HepG2 (cell line): Measurements from ENCODE around the gene GART. TPM values are rescaled to one million over a fixed set of nuclear protein-coding genes. Genes with fewer than 3 reads are reported as not detected.

Experiments used
- CCDC6 ChIP-seq: sonication (generic); formaldehyde crosslinking; IDR thresholded peaks from 2 replicates; pipeline ENCODE4 v1.8.1; 2022; ENCODE audit warnings: mild to moderate bottlenecking, missing genetic modification reagents, moderate library complexity
- HDAC2 ChIP-seq: sonication (generic); formaldehyde crosslinking; IDR thresholded peaks from 2 replicates; pipeline ENCODE4 v1.4.0; 2020; ENCODE audit warnings: missing genetic modification reagents
- HNF4G ChIP-seq, 2 experiments: sonication (generic) in 1 of 2; formaldehyde crosslinking in 1 of 2; IDR thresholded peaks; 2 replicates each; pipeline versions ENCODE4 v1.4.0 to v1.6.1; 2011 to 2020; ENCODE audit warnings: borderline replicate concordance in 2 of 2, low read depth in 2 of 2, mild to moderate bottlenecking in 2 of 2, low read length in 1 of 2, missing genetic modification reagents in 1 of 2, moderate library complexity in 1 of 2
- HOMEZ ChIP-seq: IDR thresholded peaks from 2 replicates; pipeline ENCODE4 v1.6.1; 2016; ENCODE audit warnings: low read depth
- KAT8 ChIP-seq: IDR thresholded peaks from 2 replicates; pipeline ENCODE4 v1.6.1; 2016; ENCODE audit warnings: missing genetic modification reagents, missing compliant biosample characterization
- LCORL ChIP-seq, 2 experiments: fragments of 450-650 bp in 1 of 2; sonication (generic) in 1 of 2; formaldehyde crosslinking in 1 of 2; IDR thresholded peaks; 2 replicates each; pipeline versions ENCODE4 v1.5.0 to v1.6.1; 2017 to 2020; ENCODE audit warnings: antibody characterized with exemption in 1 of 2, missing genetic modification reagents in 1 of 2
- MBD4 ChIP-seq: IDR thresholded peaks from 2 replicates; pipeline ENCODE4 v1.6.1; 2012; ENCODE audit warnings: low read length, inconsistent platforms, borderline replicate concordance
- PHF5A ChIP-seq: IDR thresholded peaks from one replicate; pipeline ENCODE4 v1.6.1; 2018; ENCODE audit warnings: low read depth, missing genetic modification reagents; ENCODE audit not compliant: unreplicated experiment
- SIX4 ChIP-seq: sonication (generic); formaldehyde crosslinking; IDR thresholded peaks from 2 replicates; pipeline ENCODE4 v1.4.0; 2020; ENCODE audit warnings: missing genetic modification reagents
- SOX5 ChIP-seq: IDR thresholded peaks from 2 replicates; pipeline ENCODE4 v1.6.1; 2016; ENCODE audit warnings: borderline replicate concordance
- TARDBP ChIP-seq: sonication (generic); formaldehyde crosslinking; IDR thresholded peaks from 2 replicates; pipeline ENCODE4 v1.8.0; 2022; ENCODE audit warnings: mild to moderate bottlenecking, missing genetic modification reagents
- TGIF2 ChIP-seq: IDR thresholded peaks from 2 replicates; pipeline ENCODE4 v1.6.1; 2016; ENCODE audit warnings: control low read depth, missing compliant biosample characterization
- ZFP1 ChIP-seq: IDR thresholded peaks from 2 replicates; pipeline ENCODE4 v1.6.1; 2016
- ZMYM4 ChIP-seq: sonication (generic); formaldehyde crosslinking; IDR thresholded peaks from 2 replicates; pipeline ENCODE4 v1.8.1; 2023; ENCODE audit warnings: mild to moderate bottlenecking, missing genetic modification reagents
- ZNF124 ChIP-seq: sonication (generic); formaldehyde crosslinking; IDR thresholded peaks from 2 replicates; pipeline ENCODE4 v1.4.0; 2020; ENCODE audit warnings: missing genetic modification reagents
- ZNF646 ChIP-seq: sonication (generic); formaldehyde crosslinking; IDR thresholded peaks from 2 replicates; pipeline ENCODE4 v1.9.0; 2021; ENCODE audit warnings: mild to moderate bottlenecking, missing genetic modification reagents
- polyA plus RNA-seq, 8 experiments: library from polyadenylated mRNA; depleted of rRNA in 3 of 8; stranded (reverse) in 7 of 8; unstranded in 1 of 8; fragments of >200 nt; fragmentation: Illumina TruSeq in 4 of 8; extraction: Trizol in 4 of 8; gene quantifications; 2 replicates each; pipeline versions ENCODE4 v1.2.1 to v1.2.3, GENCODE V29; 2011 to 2016; ENCODE audit warnings: low read depth in 4 of 8, missing spikeins in 1 of 8, mixed read lengths in 1 of 8; ENCODE audit not compliant: insufficient read depth in 1 of 8
- total RNA-seq, 5 experiments: library from RNA; depleted of rRNA; stranded (reverse); fragments of >200 nt; fragmentation: Illumina TruSeq; extraction: Trizol; gene quantifications; 2 replicates each; pipeline ENCODE4 v1.2.3, GENCODE V29; 2016; ENCODE audit warnings: low read depth in 1 of 5
- TF ChIP-seq, protein P1 (sequence below): sonication (generic); formaldehyde crosslinking; IDR thresholded peaks from 2 replicates; pipeline ENCODE4 v1.4.0; 2020; ENCODE audit warnings: missing genetic modification reagents, mild to moderate bottlenecking, borderline replicate concordance
- TF ChIP-seq, protein P2 (sequence below): IDR thresholded peaks from 2 replicates; pipeline ENCODE4 v1.6.1; 2018; ENCODE audit warnings: missing genetic modification reagents, mild to moderate bottlenecking, missing compliant biosample characterization

Gene GART
- total and polyA plus RNA-seq, 2 of the 13 experiments (the other 11 are each of a cell fraction or from before 2014, with no cell fraction given): 17.9 to 109 TPM

GRCh38 chr21:33576741-33577141, 34.8 kb upstream of the GART start (continued):
- TF ChIP-seq ZNF646 (0 out of 2 replicates have a peak, but pooled peaks have one; percentile 34), PHF5A (CRISPR knock-in tag) (peak; percentile 35), ZFP1 (CRISPR knock-in tag) (peak; percentile 90; the same call in 1 of the 2 replicates), HNF4G (IDR thresholded peaks at IDR 0.05; ENCODE audit: borderline replicate concordance, low read depth, low read length) (peak; percentile 92), HNF4G (CRISPR knock-in tag; IDR thresholded peaks at IDR 0.05; ENCODE audit: borderline replicate concordance, low read depth) (peak; percentile 71; the same call in 1 of the 2 replicates), CCDC6 (CRISPR knock-in tag) (0 out of 2 replicates have a peak, but pooled peaks have one; percentile 36), TGIF2 (CRISPR knock-in tag) (0 out of 2 replicates have a peak, but pooled peaks have one; percentile 66), MBD4 (peak; percentile 73; the same call in 1 of the 2 replicates), SIX4 (CRISPR knock-in tag) (peak; percentile 70; the same call in 1 of the 2 replicates), ZNF124 (CRISPR knock-in tag) (0 out of 2 replicates have a peak, but pooled peaks have one; percentile 33), HDAC2 (CRISPR knock-in tag) (peak; percentile 93), LCORL (IDR thresholded peaks at IDR 0.05) (peak; percentile 65; the same call in 1 of the 2 replicates), LCORL (CRISPR knock-in tag; IDR thresholded peaks at IDR 0.05) (peak; percentile 80), ZMYM4 (CRISPR knock-in tag) (peak; percentile 51; the same call in 1 of the 2 replicates), HOMEZ (CRISPR knock-in tag) (0 out of 2 replicates have a peak, but pooled peaks have one; percentile 36), SOX5 (peak; percentile 89), TARDBP (CRISPR knock-in tag) (peak; percentile 81; the same call in 1 of the 2 replicates), KAT8 (CRISPR knock-in tag) (peak; percentile 65; the same call in 1 of the 2 replicates)
- TF ChIP-seq, protein P1, sequence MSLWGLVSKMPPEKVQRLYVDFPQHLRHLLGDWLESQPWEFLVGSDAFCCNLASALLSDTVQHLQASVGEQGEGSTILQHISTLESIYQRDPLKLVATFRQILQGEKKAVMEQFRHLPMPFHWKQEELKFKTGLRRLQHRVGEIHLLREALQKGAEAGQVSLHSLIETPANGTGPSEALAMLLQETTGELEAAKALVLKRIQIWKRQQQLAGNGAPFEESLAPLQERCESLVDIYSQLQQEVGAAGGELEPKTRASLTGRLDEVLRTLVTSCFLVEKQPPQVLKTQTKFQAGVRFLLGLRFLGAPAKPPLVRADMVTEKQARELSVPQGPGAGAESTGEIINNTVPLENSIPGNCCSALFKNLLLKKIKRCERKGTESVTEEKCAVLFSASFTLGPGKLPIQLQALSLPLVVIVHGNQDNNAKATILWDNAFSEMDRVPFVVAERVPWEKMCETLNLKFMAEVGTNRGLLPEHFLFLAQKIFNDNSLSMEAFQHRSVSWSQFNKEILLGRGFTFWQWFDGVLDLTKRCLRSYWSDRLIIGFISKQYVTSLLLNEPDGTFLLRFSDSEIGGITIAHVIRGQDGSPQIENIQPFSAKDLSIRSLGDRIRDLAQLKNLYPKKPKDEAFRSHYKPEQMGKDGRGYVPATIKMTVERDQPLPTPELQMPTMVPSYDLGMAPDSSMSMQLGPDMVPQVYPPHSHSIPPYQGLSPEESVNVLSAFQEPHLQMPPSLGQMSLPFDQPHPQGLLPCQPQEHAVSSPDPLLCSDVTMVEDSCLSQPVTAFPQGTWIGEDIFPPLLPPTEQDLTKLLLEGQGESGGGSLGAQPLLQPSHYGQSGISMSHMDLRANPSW (CRISPR knock-in tag): peak; percentile 45; the same call in 1 of the 2 replicates
- TF ChIP-seq, protein P2, sequence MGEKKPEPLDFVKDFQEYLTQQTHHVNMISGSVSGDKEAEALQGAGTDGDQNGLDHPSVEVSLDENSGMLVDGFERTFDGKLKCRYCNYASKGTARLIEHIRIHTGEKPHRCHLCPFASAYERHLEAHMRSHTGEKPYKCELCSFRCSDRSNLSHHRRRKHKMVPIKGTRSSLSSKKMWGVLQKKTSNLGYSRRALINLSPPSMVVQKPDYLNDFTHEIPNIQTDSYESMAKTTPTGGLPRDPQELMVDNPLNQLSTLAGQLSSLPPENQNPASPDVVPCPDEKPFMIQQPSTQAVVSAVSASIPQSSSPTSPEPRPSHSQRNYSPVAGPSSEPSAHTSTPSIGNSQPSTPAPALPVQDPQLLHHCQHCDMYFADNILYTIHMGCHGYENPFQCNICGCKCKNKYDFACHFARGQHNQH (CRISPR knock-in tag): peak; percentile 58; the same call in 1 of the 2 replicates
